HEK293 (cell line): ENCODE results near the gene KCNA5.

Experiments used
- CTCF ChIA-PET: fragments of 350-600 bp; formaldehyde crosslinking; extraction: SDS; loops from one replicate; lab custom pipeline; 2021; ENCODE audit warnings: antibody characterized with exemption; lab: Yijun Ruan, JAX
- POLR2A ChIA-PET: fragments of 300-600 bp; formaldehyde crosslinking; extraction: SDS; loops from one replicate; lab custom pipeline; 2020; ENCODE audit warnings: antibody characterized with exemption, inconsistent platforms; lab: Yijun Ruan, JAX
- H3K27ac ChIP-seq: fragments of 200-500 bp; sonication (Bioruptor generic); 2 replicates; pipeline ENCODE4 v1.5.1; 2014; ENCODE audit warnings: low read depth, low read length, control low read depth, inconsistent platforms; ENCODE audit errors: extremely low read depth
- H3K36me3 ChIP-seq, 2 experiments: fragments of 200-500 bp in 1 of 2; sonication (Bioruptor generic) in 1 of 2; 1 replicate in 1 of 2; 2 replicates in 1 of 2; pipeline ENCODE4 v1.5.1; 2014 to 2017; ENCODE audit warnings: inconsistent platforms in 2 of 2, low read length in 2 of 2; ENCODE audit not compliant: control insufficient read depth in 2 of 2, insufficient read depth in 1 of 2
- H3K4me1 ChIP-seq: fragments of 200-500 bp; sonication (Bioruptor generic); 2 replicates; pipeline ENCODE4 v1.5.1; 2014; ENCODE audit warnings: mild to moderate bottlenecking, low read length, inconsistent platforms; ENCODE audit not compliant: control insufficient read depth, insufficient read depth
- H3K4me3 ChIP-seq: 2 replicates; pipeline ENCODE4 v1.5.1; 2011; ENCODE audit warnings: low read depth, mild to moderate bottlenecking, control low read depth, low read length, moderate library complexity
- H3K9me3 ChIP-seq: fragments of 200-500 bp; sonication (Bioruptor generic); 2 replicates; pipeline ENCODE4 v1.5.1; 2014; ENCODE audit warnings: low read depth, low read length, inconsistent platforms; ENCODE audit not compliant: control insufficient read depth, insufficient read depth
- KLF8 ChIP-seq: fragments of 450-650 bp; formaldehyde crosslinking; IDR thresholded peaks from 2 replicates; pipeline ENCODE4 v1.5.1; 2016; ENCODE audit warnings: missing biosample characterization, missing genetic modification characterization
- PRDM4 ChIP-seq: fragments of 450-650 bp; formaldehyde crosslinking; IDR thresholded peaks from 2 replicates; pipeline ENCODE4 v1.5.1; 2017; ENCODE audit warnings: missing biosample characterization, missing genetic modification characterization
- ZFHX2 ChIP-seq: fragments of 450-650 bp; formaldehyde crosslinking; conservative IDR thresholded peaks from 2 replicates; pipeline ENCODE4 v1.5.1; 2016; ENCODE audit warnings: missing biosample characterization, missing genetic modification characterization
- ZIC2 ChIP-seq: fragments of 450-650 bp; formaldehyde crosslinking; IDR thresholded peaks from 2 replicates; pipeline ENCODE4 v1.5.1; 2016; ENCODE audit warnings: missing biosample characterization, missing genetic modification characterization
- ZNF132 ChIP-seq: fragments of 450-650 bp; formaldehyde crosslinking; IDR thresholded peaks from 2 replicates; pipeline ENCODE4 v1.5.1; 2017; ENCODE audit warnings: missing biosample characterization, missing genetic modification characterization, borderline replicate concordance
- ZNF23 ChIP-seq: fragments of 450-650 bp; formaldehyde crosslinking; IDR thresholded peaks from 2 replicates; pipeline ENCODE4 v1.5.1; 2016; ENCODE audit warnings: missing biosample characterization, missing genetic modification characterization, borderline replicate concordance
- ZNF311 ChIP-seq: fragments of 450-650 bp; formaldehyde crosslinking; IDR thresholded peaks from 2 replicates; pipeline ENCODE4 v1.5.1; 2017; ENCODE audit warnings: missing biosample characterization, missing genetic modification characterization, borderline replicate concordance
- ZNF335 ChIP-seq: fragments of 450-650 bp; formaldehyde crosslinking; conservative IDR thresholded peaks from 2 replicates; pipeline ENCODE4 v1.5.1; 2016; ENCODE audit warnings: missing biosample characterization, missing genetic modification characterization
- ZNF362 ChIP-seq: fragments of 450-650 bp; formaldehyde crosslinking; IDR thresholded peaks from 2 replicates; pipeline ENCODE4 v1.5.1; 2016; ENCODE audit warnings: missing biosample characterization, missing genetic modification characterization
- ZNF391 ChIP-seq: fragments of 450-650 bp; formaldehyde crosslinking; IDR thresholded peaks from 2 replicates; pipeline ENCODE4 v1.5.1; 2016; ENCODE audit warnings: low read depth, missing biosample characterization, missing genetic modification characterization, borderline replicate concordance
- ZNF514 ChIP-seq: fragments of 450-650 bp; formaldehyde crosslinking; IDR thresholded peaks from 2 replicates; pipeline ENCODE4 v1.5.1; 2016; ENCODE audit warnings: missing biosample characterization, missing genetic modification characterization
- ZNF521 ChIP-seq: fragments of 450-650 bp; formaldehyde crosslinking; IDR thresholded peaks from 2 replicates; pipeline ENCODE4 v1.5.1; 2017; ENCODE audit warnings: missing biosample characterization, mild to moderate bottlenecking, missing genetic modification characterization
- ZNF585B ChIP-seq: fragments of 450-650 bp; formaldehyde crosslinking; IDR thresholded peaks from 2 replicates; pipeline ENCODE4 v1.5.1; 2016; ENCODE audit warnings: missing biosample characterization, missing genetic modification characterization
- ZNF596 ChIP-seq: fragments of 450-650 bp; IDR thresholded peaks from 2 replicates; pipeline ENCODE4 v1.5.0; 2018; ENCODE audit warnings: missing biosample characterization, mild to moderate bottlenecking, missing genetic modification characterization, moderate library complexity
- ZNF626 ChIP-seq: fragments of 450-650 bp; sonication (Bioruptor Pico); formaldehyde crosslinking; IDR thresholded peaks from 2 replicates; pipeline ENCODE4 v1.5.1; 2018; ENCODE audit warnings: missing biosample characterization, missing genetic modification characterization, inconsistent platforms
- ZNF658 ChIP-seq: fragments of 450-650 bp; formaldehyde crosslinking; IDR thresholded peaks from 2 replicates; pipeline ENCODE4; 2016; ENCODE audit warnings: missing biosample characterization, missing genetic modification characterization
- ZNF768 ChIP-seq: fragments of 450-650 bp; formaldehyde crosslinking; IDR thresholded peaks from 2 replicates; pipeline ENCODE4 v1.5.1; 2018; ENCODE audit warnings: missing biosample characterization, mild to moderate bottlenecking, missing genetic modification characterization
- ZNF777 ChIP-seq: fragments of 450-650 bp; formaldehyde crosslinking; IDR thresholded peaks from 2 replicates; pipeline ENCODE4 v1.5.1; 2017; ENCODE audit warnings: missing biosample characterization, missing genetic modification characterization, borderline replicate concordance
- ZSCAN5A ChIP-seq: fragments of 450-650 bp; formaldehyde crosslinking; IDR thresholded peaks from 2 replicates; pipeline ENCODE4 v1.5.1; 2016; ENCODE audit warnings: missing biosample characterization, missing genetic modification characterization
- TF ChIP-seq, protein P1 (sequence below): fragments of 450-650 bp; formaldehyde crosslinking; IDR thresholded peaks from 2 replicates; pipeline ENCODE4 v1.5.1; 2016; ENCODE audit warnings: missing biosample characterization, missing genetic modification characterization, low read depth
- TF ChIP-seq, protein P2 (sequence below): fragments of 450-650 bp; formaldehyde crosslinking; IDR thresholded peaks from 2 replicates; pipeline ENCODE4 v1.5.1; 2016; ENCODE audit warnings: missing biosample characterization, missing genetic modification characterization, low read depth
- TF ChIP-seq, protein P3 (sequence below): fragments of 450-650 bp; formaldehyde crosslinking; IDR thresholded peaks from 2 replicates; pipeline ENCODE4 v1.5.1; 2016; ENCODE audit warnings: missing biosample characterization, missing genetic modification characterization

The KCNA5 gene

GRCh38 chr12:5030066-5030465 is 13.6 kb upstream of the KCNA5 start:
- Histone ChIP-seq H3K9me3 (no peaks in the 10 kb centered on the region), H3K4me1 (no peaks in the 10 kb centered on the region), H3K4me3 (no peak overlapping the region), H3K27ac (no peak overlapping the region), H3K36me3 (no peaks in the 10 kb centered on the region)
- TF ChIP-seq ZNF132 (tag by site-specific recombination) (no peak), ZIC2 (tag by site-specific recombination) (no peak), ZNF514 (no peak), ZSCAN5A (tag by site-specific recombination) (no peak), ZFHX2 (tag by site-specific recombination) (no peak), ZNF768 (no peak), ZNF521 (tag by site-specific recombination) (no peak), PRDM4 (tag by site-specific recombination) (no peak), ZNF626 (tag by site-specific recombination) (no peak), ZNF23 (tag by site-specific recombination) (no peak), ZNF777 (no peak), ZNF658 (tag by site-specific recombination) (no peak), ZNF335 (tag by site-specific recombination) (no peak)
- TF ChIP-seq, protein P1, sequence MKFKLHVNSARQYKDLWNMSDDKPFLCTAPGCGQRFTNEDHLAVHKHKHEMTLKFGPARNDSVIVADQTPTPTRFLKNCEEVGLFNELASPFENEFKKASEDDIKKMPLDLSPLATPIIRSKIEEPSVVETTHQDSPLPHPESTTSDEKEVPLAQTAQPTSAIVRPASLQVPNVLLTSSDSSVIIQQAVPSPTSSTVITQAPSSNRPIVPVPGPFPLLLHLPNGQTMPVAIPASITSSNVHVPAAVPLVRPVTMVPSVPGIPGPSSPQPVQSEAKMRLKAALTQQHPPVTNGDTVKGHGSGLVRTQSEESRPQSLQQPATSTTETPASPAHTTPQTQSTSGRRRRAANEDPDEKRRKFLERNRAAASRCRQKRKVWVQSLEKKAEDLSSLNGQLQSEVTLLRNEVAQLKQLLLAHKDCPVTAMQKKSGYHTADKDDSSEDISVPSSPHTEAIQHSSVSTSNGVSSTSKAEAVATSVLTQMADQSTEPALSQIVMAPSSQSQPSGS (tag by site-specific recombination): no peak
- TF ChIP-seq, protein P2, sequence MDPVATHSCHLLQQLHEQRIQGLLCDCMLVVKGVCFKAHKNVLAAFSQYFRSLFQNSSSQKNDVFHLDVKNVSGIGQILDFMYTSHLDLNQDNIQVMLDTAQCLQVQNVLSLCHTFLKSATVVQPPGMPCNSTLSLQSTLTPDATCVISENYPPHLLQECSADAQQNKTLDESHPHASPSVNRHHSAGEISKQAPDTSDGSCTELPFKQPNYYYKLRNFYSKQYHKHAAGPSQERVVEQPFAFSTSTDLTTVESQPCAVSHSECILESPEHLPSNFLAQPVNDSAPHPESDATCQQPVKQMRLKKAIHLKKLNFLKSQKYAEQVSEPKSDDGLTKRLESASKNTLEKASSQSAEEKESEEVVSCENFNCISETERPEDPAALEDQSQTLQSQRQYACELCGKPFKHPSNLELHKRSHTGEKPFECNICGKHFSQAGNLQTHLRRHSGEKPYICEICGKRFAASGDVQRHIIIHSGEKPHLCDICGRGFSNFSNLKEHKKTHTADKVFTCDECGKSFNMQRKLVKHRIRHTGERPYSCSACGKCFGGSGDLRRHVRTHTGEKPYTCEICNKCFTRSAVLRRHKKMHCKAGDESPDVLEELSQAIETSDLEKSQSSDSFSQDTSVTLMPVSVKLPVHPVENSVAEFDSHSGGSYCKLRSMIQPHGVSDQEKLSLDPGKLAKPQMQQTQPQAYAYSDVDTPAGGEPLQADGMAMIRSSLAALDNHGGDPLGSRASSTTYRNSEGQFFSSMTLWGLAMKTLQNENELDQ (tag by site-specific recombination): no peak
- ChIA-PET POLR2A (no interaction called here), CTCF (no interaction called here)

DNA sequence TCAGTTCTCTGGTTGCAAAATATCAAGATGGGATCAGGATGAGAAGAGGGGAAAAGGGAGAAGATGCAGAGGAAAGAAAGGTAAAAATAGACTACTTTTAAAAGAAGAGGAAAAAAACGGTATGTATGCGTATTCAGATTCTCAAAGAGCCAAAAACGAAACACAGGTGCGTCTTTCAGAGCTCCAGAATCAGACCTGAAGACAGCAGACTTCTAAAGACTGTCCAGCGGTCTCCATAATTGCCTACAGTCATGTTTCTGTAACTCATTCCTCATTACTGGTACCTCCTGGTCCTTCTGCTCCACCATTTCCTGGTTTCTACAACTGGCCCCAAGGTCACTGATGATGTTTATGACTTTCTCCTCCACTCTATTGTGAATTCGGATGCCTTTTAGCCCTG is 12.4 kb upstream of the KCNA5 start:
- no peak overlapping the region for H3K4me3 ChIP-seq
- no peak overlapping the region for H3K27ac ChIP-seq
- no peaks in the 10 kb centered on the region for H3K9me3 ChIP-seq
- CTCF ChIA-PET: interaction anchor here (1.5 to 1.7 kb wide), 2 partner anchors 10 to 176 kb away, joined by 5 to 6 read pairs; no protein-coding TSS in a partner anchor
- no peaks in the 10 kb centered on the region for H3K36me3 ChIP-seq
- no peaks in the 10 kb centered on the region for H3K4me1 ChIP-seq
- POLR2A ChIA-PET: no interaction called here
- TF ChIP-seq ZNF362 (tag by site-specific recombination): no peak
- no peak for TF ChIP-seq ZNF311 (tag by site-specific recombination)
- TF ChIP-seq ZNF596 (tag by site-specific recombination): no peak
- no peak for TF ChIP-seq ZNF391 (tag by site-specific recombination)
- TF ChIP-seq ZNF585B (tag by site-specific recombination): no peak
- TF ChIP-seq KLF8 (tag by site-specific recombination): no peak
- TF ChIP-seq PRDM4 (tag by site-specific recombination): no peak
- TF ChIP-seq, protein P3, sequence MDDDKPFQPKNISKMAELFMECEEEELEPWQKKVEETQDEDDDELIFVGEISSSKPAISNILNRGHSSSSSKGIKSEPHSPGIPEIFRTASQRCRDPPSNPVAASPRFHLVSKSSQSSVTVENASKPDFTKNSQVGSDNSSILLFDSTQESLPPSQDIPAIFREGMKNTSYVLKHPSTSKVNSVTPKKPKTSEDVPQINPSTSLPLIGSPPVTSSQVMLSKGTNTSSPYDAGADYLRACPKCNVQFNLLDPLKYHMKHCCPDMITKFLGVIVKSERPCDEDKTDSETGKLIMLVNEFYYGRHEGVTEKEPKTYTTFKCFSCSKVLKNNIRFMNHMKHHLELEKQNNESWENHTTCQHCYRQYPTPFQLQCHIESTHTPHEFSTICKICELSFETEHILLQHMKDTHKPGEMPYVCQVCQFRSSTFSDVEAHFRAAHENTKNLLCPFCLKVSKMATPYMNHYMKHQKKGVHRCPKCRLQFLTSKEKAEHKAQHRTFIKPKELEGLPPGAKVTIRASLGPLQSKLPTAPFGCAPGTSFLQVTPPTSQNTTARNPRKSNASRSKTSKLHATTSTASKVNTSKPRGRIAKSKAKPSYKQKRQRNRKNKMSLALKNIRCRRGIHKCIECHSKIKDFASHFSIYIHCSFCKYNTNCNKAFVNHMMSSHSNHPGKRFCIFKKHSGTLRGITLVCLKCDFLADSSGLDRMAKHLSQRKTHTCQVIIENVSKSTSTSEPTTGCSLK (tag by site-specific recombination): no peak
